ENCODE results near the gene DUSP5.

- no peak for TF ChIP-seq POLR2A (IDR thresholded peaks at IDR 0.05)
- TF ChIP-seq CTCF (IDR thresholded peaks at IDR 0.05), result no peak
- peak in 2 of 3 donors; percentile 59 to 68 for TF ChIP-seq POLR2AphosphoS5 (IDR thresholded peaks at IDR 0.05)
Measured at GRCh38 chr10:110522365-110522988, 24.8 kb downstream of the DUSP5 start.

All from stomach (tissue), 4 donors.